B cell (primary cell): ENCODE measurements around the gene LCMT2.

Source experiments
- CTCF ChIP-seq: fragments of 200-600 bp; IDR thresholded peaks from one replicate; pipeline ENCODE4 v1.8.0; 2022; ENCODE audit warnings: antibody characterized with exemption, mild to moderate bottlenecking
- EZH2 ChIP-seq: IDR thresholded peaks from 2 replicates; pipeline ENCODE4 v1.6.1; 2012; ENCODE audit warnings: borderline replicate concordance, low read depth, mild to moderate bottlenecking, moderate library complexity, low read length; ENCODE audit not compliant: insufficient read depth, poor library complexity, severe bottlenecking

- no peak for TF ChIP-seq CTCF
- TF ChIP-seq EZH2 = no peak
These were observed 51.5 kb downstream of the LCMT2 start for GRCh38 chr15:43278869-43279268.
